ENCODE data around the gene GPR156.

Gene GPR156

GRCh38 chr3:120193554-120193953 lies 91.5 kb downstream of the GPR156 start:
- no peak for TF ChIP-seq REST (IDR thresholded peaks at IDR 0.05; ENCODE audit: low read depth)

- TF ChIP-seq ZBTB7A (IDR thresholded peaks at IDR 0.05; ENCODE audit: low read depth) (no peak), FOXM1 (IDR thresholded peaks at IDR 0.05; ENCODE audit: borderline replicate concordance, low read depth) (no peak), CREB1 (IDR thresholded peaks at IDR 0.05; ENCODE audit: low read depth) (no peak), MAX (IDR thresholded peaks at IDR 0.05) (no peak), RAD21 (IDR thresholded peaks at IDR 0.05; ENCODE audit: low read depth) (no peak), EP300 (IDR thresholded peaks at IDR 0.05; ENCODE audit: borderline replicate concordance) (no peak), TEAD4 (IDR thresholded peaks at IDR 0.05) (no peak), TAF1 (IDR thresholded peaks at IDR 0.05; ENCODE audit: low read depth) (no peak), EGR1 (IDR thresholded peaks at IDR 0.05) (no peak), REST (IDR thresholded peaks at IDR 0.05; ENCODE audit: low read depth) (no peak), USF1 (IDR thresholded peaks at IDR 0.05) (no peak), TCF12 (IDR thresholded peaks at IDR 0.05; ENCODE audit: low read depth) (no peak), CEBPB (IDR thresholded peaks at IDR 0.05) (no peak), YY1 (IDR thresholded peaks at IDR 0.05; ENCODE audit: low read depth) (no peak), NFIC (IDR thresholded peaks at IDR 0.05) (no peak)
These were observed 92.4 kb downstream of the GPR156 start for GRCh38 chr3:120192579-120192978.

- no peak for TF ChIP-seq EP300 (IDR thresholded peaks at IDR 0.05; ENCODE audit: borderline replicate concordance)
- TF ChIP-seq REST (IDR thresholded peaks at IDR 0.05; ENCODE audit: low read depth), result no peak
- TF ChIP-seq YY1 (IDR thresholded peaks at IDR 0.05; ENCODE audit: low read depth), result no peak
- no peak for TF ChIP-seq FOXM1 (IDR thresholded peaks at IDR 0.05; ENCODE audit: borderline replicate concordance, low read depth)
- no peak for TF ChIP-seq RAD21 (IDR thresholded peaks at IDR 0.05; ENCODE audit: low read depth)
- no peak for TF ChIP-seq CREB1 (IDR thresholded peaks at IDR 0.05; ENCODE audit: low read depth)
- TF ChIP-seq USF1 (IDR thresholded peaks at IDR 0.05), result no peak
- TF ChIP-seq ZBTB7A (IDR thresholded peaks at IDR 0.05; ENCODE audit: low read depth), result no peak
- no peak for TF ChIP-seq NFIC (IDR thresholded peaks at IDR 0.05)
- no peak for TF ChIP-seq EGR1 (IDR thresholded peaks at IDR 0.05)
- TF ChIP-seq TEAD4 (IDR thresholded peaks at IDR 0.05), result no peak
- no peak for TF ChIP-seq TCF12 (IDR thresholded peaks at IDR 0.05; ENCODE audit: low read depth)
- no peak for TF ChIP-seq TAF1 (IDR thresholded peaks at IDR 0.05; ENCODE audit: low read depth)
- TF ChIP-seq CEBPB (IDR thresholded peaks at IDR 0.05), result no peak
- TF ChIP-seq MAX (IDR thresholded peaks at IDR 0.05), result no peak
These were observed 92.9 kb downstream of the GPR156 start for GRCh38 chr3:120192159-120192558.

GRCh38 chr3:120182613-120183511 lies 102.2 kb downstream of the GPR156 start:
- TF ChIP-seq RAD21 (IDR thresholded peaks at IDR 0.05; ENCODE audit: low read depth) (peak; percentile 81), TCF12 (IDR thresholded peaks at IDR 0.05; ENCODE audit: low read depth) (no peak), EGR1 (IDR thresholded peaks at IDR 0.05) (no peak), FOXM1 (IDR thresholded peaks at IDR 0.05; ENCODE audit: borderline replicate concordance, low read depth) (no peak), USF1 (IDR thresholded peaks at IDR 0.05) (no peak), YY1 (IDR thresholded peaks at IDR 0.05; ENCODE audit: low read depth) (no peak)
